C4-2B (cell line): Measurements from ENCODE around the gene MINDY4.

ENCODE experiments used
- H3K27ac ChIP-seq: fragments of 450-650 bp; 2 replicates; pipeline ENCODE4 v1.5.1; 2017
- CTCF ChIP-seq: fragments of 450-650 bp; conservative IDR thresholded peaks from 2 replicates; pipeline ENCODE4 v1.5.1; 2017; ENCODE audit warnings: mild to moderate bottlenecking
- ZFX ChIP-seq: fragments of 450-650 bp; IDR thresholded peaks from 2 replicates; pipeline ENCODE4 v1.6.1; 2017

Gene MINDY4

GRCh38 chr7:30796105-30796869 lies 25.1 kb downstream of the MINDY4 start:
- no peak overlapping the region for H3K27ac ChIP-seq
- no peak for TF ChIP-seq CTCF
- TF ChIP-seq ZFX = no peak

- no peak overlapping the region for H3K27ac ChIP-seq
Observed at GRCh38 chr7:30797176-30798040, 26.2 kb downstream of the MINDY4 start.

DNA sequence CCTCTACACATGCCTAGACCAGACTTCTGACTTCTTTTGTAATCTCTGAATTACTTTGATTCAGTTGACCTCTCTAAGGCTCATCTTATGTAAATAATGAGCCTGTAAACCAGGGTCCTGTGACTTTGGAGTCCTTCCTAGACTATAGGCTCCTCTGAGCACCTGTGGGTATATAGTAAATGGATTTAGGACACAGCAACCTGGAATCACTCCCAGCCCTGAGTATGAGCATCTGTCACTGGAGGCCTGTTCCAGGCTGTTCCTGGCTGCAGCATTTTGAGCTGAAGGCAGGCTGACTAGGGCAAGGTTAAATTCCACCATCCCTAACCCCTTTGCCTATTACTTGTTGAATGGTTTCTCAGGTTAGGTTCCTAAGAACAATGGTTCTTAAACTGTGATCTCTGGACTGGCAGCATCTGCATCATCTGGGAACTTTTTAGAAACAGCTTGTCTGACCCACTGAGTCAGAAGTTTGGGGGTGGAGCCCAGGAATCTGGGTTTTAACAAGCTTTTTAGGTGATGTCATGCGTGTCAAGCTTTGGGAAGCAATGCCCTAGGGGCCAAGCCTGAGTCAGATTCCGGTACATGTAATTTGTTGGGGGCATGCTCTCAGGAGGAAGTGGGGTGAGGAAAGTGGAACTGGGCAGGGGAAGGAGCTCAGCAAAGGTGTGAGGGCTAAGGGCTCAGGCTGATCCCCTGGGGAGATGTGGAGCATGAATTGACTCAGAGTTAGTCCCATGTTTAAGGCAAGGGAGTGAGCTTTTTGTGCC lies 28.2 kb downstream of the MINDY4 start:
- TF ChIP-seq CTCF (no peak), ZFX (no peak)
- no peak overlapping the region for H3K27ac ChIP-seq

More at GRCh38 chr7:30797176-30798040, 26.2 kb downstream of the MINDY4 start:
- TF ChIP-seq CTCF (no peak), ZFX (no peak)

DNA sequence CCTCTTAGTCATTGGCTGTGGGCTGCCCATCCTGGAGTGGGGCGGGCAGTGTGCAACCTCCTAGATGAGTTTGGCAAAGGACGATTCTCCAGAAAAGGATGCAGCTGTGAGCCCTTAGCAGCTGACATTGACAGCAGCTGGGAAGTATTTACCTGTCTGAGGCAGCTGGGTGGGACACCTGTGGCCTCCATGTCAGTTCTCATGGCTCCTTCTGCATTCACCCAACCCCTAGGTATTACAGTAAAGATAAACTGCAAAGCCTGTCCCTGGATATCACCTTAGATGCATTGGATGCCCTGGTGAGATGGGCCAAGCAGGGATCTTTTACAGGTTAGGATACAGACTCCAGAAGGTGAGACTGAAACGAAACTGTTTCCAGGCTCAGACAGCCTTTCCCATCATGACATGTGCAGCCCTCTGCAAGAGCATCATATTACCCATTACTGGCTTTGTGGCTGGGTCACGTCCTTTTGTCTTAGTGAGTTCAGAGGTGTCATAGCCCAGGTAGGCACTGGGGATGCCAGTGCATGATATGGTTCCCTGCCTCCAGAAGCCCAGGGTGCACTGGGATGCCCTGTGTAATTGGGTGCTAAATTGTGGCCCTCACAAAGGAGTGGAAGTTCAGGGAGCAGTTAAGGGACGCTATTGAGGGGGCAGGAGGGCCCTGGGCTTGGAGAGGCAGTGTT lies 28.9 kb downstream of the MINDY4 start:
- TF ChIP-seq CTCF = no peak
- no peak for TF ChIP-seq ZFX
- H3K27ac ChIP-seq = no peak overlapping the region

GRCh38 chr7:30800785-30801252 lies 29.6 kb downstream of the MINDY4 start:
- no peak overlapping the region for H3K27ac ChIP-seq
- peak; percentile 78 for TF ChIP-seq CTCF
- no peak for TF ChIP-seq ZFX

GRCh38 chr7:30802812-30803211 lies 31.6 kb downstream of the MINDY4 start:
- no peak for TF ChIP-seq ZFX
- TF ChIP-seq CTCF = no peak

More at GRCh38 chr7:30802812-30803211, 31.6 kb downstream of the MINDY4 start:
- no peak overlapping the region for H3K27ac ChIP-seq
